ENCODE data around the gene NANOS3. TPM values are rescaled to one million over a fixed set of nuclear protein-coding genes. Genes with fewer than 3 reads are reported as not detected.

Gene NANOS3
- total RNA-seq, 1 experiment from 2014 or later: not detected

- POLR2A ChIA-PET: no interaction called here
Observed at GRCh38 chr19:13884726-13885591, 8.0 kb downstream of the NANOS3 start.

GRCh38 chr19:13885826-13886365, 9.0 kb downstream of the NANOS3 start:
- intact Hi-C loops (cut with micrococcal nuclease): no loop called here
- H3K27me3 ChIP-seq (ENCODE audit: insufficient read depth, low read length): no peaks in the 10 kb centered on the region
- H3K4me3 ChIP-seq (replicated peaks in 1 of 2; ENCODE audit: low read depth in 1 of 2, low read length in 2 of 2): no peak overlapping the region
- H2AFZ ChIP-seq (ENCODE audit: low read depth, low read length, poor library complexity, severe bottlenecking): no peak overlapping the region
- peaks cover 16 to 27% of the 10 kb centered on the region in 2 experiments for H3K4me1 ChIP-seq (ENCODE audit: control insufficient read depth in 1 of 2, insufficient read depth in 2 of 2, low read length in 2 of 2)
- H3K4me2 ChIP-seq (ENCODE audit: low read length): no peak overlapping the region
- H3K79me2 ChIP-seq (ENCODE audit: insufficient read depth, low read length): no peaks in the 10 kb centered on the region
- DNase-seq (ENCODE audit: low read depth, low spot score): no peak
- ChIA-PET POLR2A (interaction anchor here (1.0 kb wide), 1 partner anchor 13 kb away, joined by 6 read pairs; no protein-coding TSS in a partner anchor), CTCF (no interaction called here), RAD21 (ENCODE audit: low non-redundant PET in 1 of 2, low total read pairs in 2 of 2, uncharacterized antibody in 2 of 2, unreplicated experiment in 2 of 2) (no interaction called here)
- no peaks in the 10 kb centered on the region for H3K9me3 ChIP-seq (ENCODE audit: control insufficient read depth in 1 of 2, insufficient read depth in 1 of 2, low read depth in 1 of 2, low read length in 2 of 2)
- no peak overlapping the region for H3K9ac ChIP-seq (ENCODE audit: low read length)
- H3K27ac ChIP-seq (ENCODE audit: low read depth, low read length): no peak overlapping the region
- H3K36me3 ChIP-seq (ENCODE audit: control insufficient read depth in 1 of 2, insufficient read depth in 2 of 2, low read length in 2 of 2): no peaks in the 10 kb centered on the region
- no peak for TF ChIP-seq CBX3 (IDR thresholded peaks at IDR 0.05; ENCODE audit: low read depth)
- no peak for ATAC-seq
- no peaks in the 10 kb centered on the region for H3K9me2 ChIP-seq (ENCODE audit: insufficient read depth)
- H4K20me1 ChIP-seq (ENCODE audit: insufficient read depth): no peaks in the 10 kb centered on the region
- BruUV-seq (replicated peaks): no TSS peak

More at GRCh38 chr19:13884726-13885591, 8.0 kb downstream of the NANOS3 start:
- Histone ChIP-seq H3K9ac (ENCODE audit: low read length) (no peak overlapping the region), H3K9me2 (ENCODE audit: insufficient read depth) (no peaks in the 10 kb centered on the region), H3K36me3 (ENCODE audit: control insufficient read depth in 1 of 2, insufficient read depth in 2 of 2, low read length in 2 of 2) (no peaks in the 10 kb centered on the region), H3K9me3 (ENCODE audit: control insufficient read depth in 1 of 2, insufficient read depth in 1 of 2, low read depth in 1 of 2, low read length in 2 of 2) (no peaks in the 10 kb centered on the region), H2AFZ (ENCODE audit: low read depth, low read length, poor library complexity, severe bottlenecking) (no peak overlapping the region), H3K79me2 (ENCODE audit: insufficient read depth, low read length) (no peaks in the 10 kb centered on the region), H4K20me1 (ENCODE audit: insufficient read depth) (no peaks in the 10 kb centered on the region), H3K4me2 (ENCODE audit: low read length) (no peak overlapping the region), H3K27me3 (ENCODE audit: insufficient read depth, low read length) (no peaks in the 10 kb centered on the region), H3K4me1 (ENCODE audit: control insufficient read depth in 1 of 2, insufficient read depth in 2 of 2, low read length in 2 of 2) (peaks cover 22 to 35% of the 10 kb centered on the region in 2 experiments), H3K4me3 (replicated peaks in 1 of 2; ENCODE audit: low read depth in 1 of 2, low read length in 2 of 2) (no peak overlapping the region), H3K27ac (ENCODE audit: low read depth, low read length) (no peak overlapping the region)
- CTCF ChIA-PET: interaction anchor here (1.2 kb wide), 1 partner anchor 189 kb away, joined by 3 read pairs; no protein-coding TSS in a partner anchor
- RAD21 ChIA-PET (ENCODE audit: low non-redundant PET in 1 of 2, low total read pairs in 2 of 2, uncharacterized antibody in 2 of 2, unreplicated experiment in 2 of 2): interaction anchor here in 1 of 2 experiments (0.6 kb wide), 1 partner anchor 347 kb away, joined by 3 read pairs; no protein-coding TSS in a partner anchor
- DNase-seq (ENCODE audit: low read depth, low spot score) (no peak), ATAC-seq (no peak)
- no TSS peak for BruUV-seq (replicated peaks)
- intact Hi-C loops (cut with micrococcal nuclease): loop anchor here (5.0 kb wide), 1 partner anchor 312 kb away; no protein-coding TSS in a partner anchor
- TF ChIP-seq EZH2 (IDR thresholded peaks at IDR 0.05) (no peak), CEBPB (IDR thresholded peaks at IDR 0.05; ENCODE audit: low read depth) (no peak)
